ENCODE data around the gene EPHB2. TPM values are rescaled to one million over a fixed set of nuclear protein-coding genes. Genes with fewer than 3 reads are reported as not detected.

The EPHB2 gene
- total RNA-seq, 2 experiments from 2014 or later = 0.59 TPM; not detected in 1

- Histone ChIP-seq H3K9me2 (ENCODE audit: insufficient read depth, low read length) (no peaks in the 10 kb centered on the region), H3K27ac (ENCODE audit: low read depth, low read length, poor library complexity, severe bottlenecking) (no peak overlapping the region), H3K36me3 (ENCODE audit: insufficient read depth, low read length) (no peaks in the 10 kb centered on the region), H3K79me2 (ENCODE audit: insufficient read depth, low read depth, low read length) (no peaks in the 10 kb centered on the region), H3K4me1 (ENCODE audit: insufficient read depth, low read length, poor library complexity, severe bottlenecking) (no peaks in the 10 kb centered on the region), H3K4me2 (ENCODE audit: low read length) (no peak overlapping the region), H4K20me1 (ENCODE audit: insufficient read depth, low read length) (no peaks in the 10 kb centered on the region), H3K9me3 (ENCODE audit: low read length) (no peaks in the 10 kb centered on the region), H3K4me3 (ENCODE audit: low read depth, low read length, poor library complexity, severe bottlenecking) (no peak overlapping the region), H2AFZ (ENCODE audit: low read length) (no peak overlapping the region)
- intact Hi-C loops (cut with micrococcal nuclease; ENCODE audit: unreplicated experiment) = no loop called here
- TF ChIP-seq CTCF (conservative IDR thresholded peaks at IDR 0.05; ENCODE audit: low read length) (no peak), EZH2phosphoT487 (IDR thresholded peaks at IDR 0.05; ENCODE audit: borderline replicate concordance, low read depth, low read length) (no peak)
- BruUV-seq (replicated peaks) = no TSS peak
- POLR2A ChIA-PET = no interaction called here
- DNase-seq (ENCODE audit: low spot score) = no peak
- CTCF ChIA-PET (ENCODE audit: unreplicated experiment) = interaction anchor here (0.6 kb wide), 1 partner anchor 480 kb away, joined by 3 read pairs; no protein-coding TSS in a partner anchor
Measured at GRCh38 chr1:22731924-22732720, 21.5 kb downstream of the EPHB2 start.

- Histone ChIP-seq H3K4me3 (ENCODE audit: low read depth, low read length, poor library complexity, severe bottlenecking) (no peak overlapping the region), H3K27ac (ENCODE audit: low read depth, low read length, poor library complexity, severe bottlenecking) (no peak overlapping the region), H3K36me3 (ENCODE audit: insufficient read depth, low read length) (no peaks in the 10 kb centered on the region), H3K79me2 (ENCODE audit: insufficient read depth, low read depth, low read length) (no peaks in the 10 kb centered on the region), H2AFZ (ENCODE audit: low read length) (no peak overlapping the region), H3K4me2 (ENCODE audit: low read length) (no peak overlapping the region), H4K20me1 (ENCODE audit: insufficient read depth, low read length) (no peaks in the 10 kb centered on the region), H3K9me3 (ENCODE audit: low read length) (no peaks in the 10 kb centered on the region), H3K9me2 (ENCODE audit: insufficient read depth, low read length) (no peaks in the 10 kb centered on the region), H3K4me1 (ENCODE audit: insufficient read depth, low read length, poor library complexity, severe bottlenecking) (no peaks in the 10 kb centered on the region)
- no peak for DNase-seq (ENCODE audit: low spot score)
- intact Hi-C loops (cut with micrococcal nuclease; ENCODE audit: unreplicated experiment) = no loop called here
- ChIA-PET POLR2A (interaction anchor here (0.7 kb wide), 1 partner anchor 16 kb away, joined by 3 read pairs; no protein-coding TSS in a partner anchor), CTCF (ENCODE audit: unreplicated experiment) (no interaction called here)
- no TSS peak for BruUV-seq (replicated peaks)
- no peak for TF ChIP-seq EZH2phosphoT487 (IDR thresholded peaks at IDR 0.05; ENCODE audit: borderline replicate concordance, low read depth, low read length)
Measured at GRCh38 chr1:22733643-22734042, 23.0 kb downstream of the EPHB2 start.

GRCh38 chr1:22736501-22737080 lies 26.0 kb downstream of the EPHB2 start:
- no peak overlapping the region for H3K4me2 ChIP-seq (ENCODE audit: low read length)
- H3K27ac ChIP-seq (ENCODE audit: low read depth, low read length, poor library complexity, severe bottlenecking) = no peak overlapping the region
- BruUV-seq (replicated peaks) = no TSS peak
- no peak overlapping the region for H3K4me3 ChIP-seq (ENCODE audit: low read depth, low read length, poor library complexity, severe bottlenecking)
- no peaks in the 10 kb centered on the region for H3K79me2 ChIP-seq (ENCODE audit: insufficient read depth, low read depth, low read length)
- no peaks in the 10 kb centered on the region for H3K9me3 ChIP-seq (ENCODE audit: low read length)
- no peak for TF ChIP-seq CTCF (conservative IDR thresholded peaks at IDR 0.05; ENCODE audit: low read length)
- TF ChIP-seq EZH2phosphoT487 (IDR thresholded peaks at IDR 0.05; ENCODE audit: borderline replicate concordance, low read depth, low read length) = no peak
- no peaks in the 10 kb centered on the region for H3K36me3 ChIP-seq (ENCODE audit: insufficient read depth, low read length)
- H3K9me2 ChIP-seq (ENCODE audit: insufficient read depth, low read length) = no peaks in the 10 kb centered on the region
- DNase-seq (ENCODE audit: low spot score) = no peak
- intact Hi-C loops (cut with micrococcal nuclease; ENCODE audit: unreplicated experiment) = no loop called here
- ChIA-PET POLR2A (no interaction called here), CTCF (ENCODE audit: unreplicated experiment) (no interaction called here)
- no peaks in the 10 kb centered on the region for H4K20me1 ChIP-seq (ENCODE audit: insufficient read depth, low read length)
- H3K4me1 ChIP-seq (ENCODE audit: insufficient read depth, low read length, poor library complexity, severe bottlenecking) = no peaks in the 10 kb centered on the region
- H2AFZ ChIP-seq (ENCODE audit: low read length) = no peak overlapping the region
